ENCODE data around the gene MTURN.

- TF ChIP-seq, protein P1, sequence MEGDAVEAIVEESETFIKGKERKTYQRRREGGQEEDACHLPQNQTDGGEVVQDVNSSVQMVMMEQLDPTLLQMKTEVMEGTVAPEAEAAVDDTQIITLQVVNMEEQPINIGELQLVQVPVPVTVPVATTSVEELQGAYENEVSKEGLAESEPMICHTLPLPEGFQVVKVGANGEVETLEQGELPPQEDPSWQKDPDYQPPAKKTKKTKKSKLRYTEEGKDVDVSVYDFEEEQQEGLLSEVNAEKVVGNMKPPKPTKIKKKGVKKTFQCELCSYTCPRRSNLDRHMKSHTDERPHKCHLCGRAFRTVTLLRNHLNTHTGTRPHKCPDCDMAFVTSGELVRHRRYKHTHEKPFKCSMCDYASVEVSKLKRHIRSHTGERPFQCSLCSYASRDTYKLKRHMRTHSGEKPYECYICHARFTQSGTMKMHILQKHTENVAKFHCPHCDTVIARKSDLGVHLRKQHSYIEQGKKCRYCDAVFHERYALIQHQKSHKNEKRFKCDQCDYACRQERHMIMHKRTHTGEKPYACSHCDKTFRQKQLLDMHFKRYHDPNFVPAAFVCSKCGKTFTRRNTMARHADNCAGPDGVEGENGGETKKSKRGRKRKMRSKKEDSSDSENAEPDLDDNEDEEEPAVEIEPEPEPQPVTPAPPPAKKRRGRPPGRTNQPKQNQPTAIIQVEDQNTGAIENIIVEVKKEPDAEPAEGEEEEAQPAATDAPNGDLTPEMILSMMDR (IDR thresholded peaks at IDR 0.05; ENCODE audit: low read length), result no peak
- no peak for TF ChIP-seq EZH2 (IDR thresholded peaks at IDR 0.05; ENCODE audit: borderline replicate concordance, low read length)
Observed at GRCh38 chr7:30186725-30187124, 51.9 kb downstream of the MTURN start.

Data from OCI-LY1 (cell line).